Measurements from ENCODE around the gene SOHLH1.
"Not testable (repeated sequence)": the region's sequence is repeated elsewhere in the genome, so short reads cannot be mapped to it uniquely, and the experiment has no call there.

SOHLH1 gene

DNA sequence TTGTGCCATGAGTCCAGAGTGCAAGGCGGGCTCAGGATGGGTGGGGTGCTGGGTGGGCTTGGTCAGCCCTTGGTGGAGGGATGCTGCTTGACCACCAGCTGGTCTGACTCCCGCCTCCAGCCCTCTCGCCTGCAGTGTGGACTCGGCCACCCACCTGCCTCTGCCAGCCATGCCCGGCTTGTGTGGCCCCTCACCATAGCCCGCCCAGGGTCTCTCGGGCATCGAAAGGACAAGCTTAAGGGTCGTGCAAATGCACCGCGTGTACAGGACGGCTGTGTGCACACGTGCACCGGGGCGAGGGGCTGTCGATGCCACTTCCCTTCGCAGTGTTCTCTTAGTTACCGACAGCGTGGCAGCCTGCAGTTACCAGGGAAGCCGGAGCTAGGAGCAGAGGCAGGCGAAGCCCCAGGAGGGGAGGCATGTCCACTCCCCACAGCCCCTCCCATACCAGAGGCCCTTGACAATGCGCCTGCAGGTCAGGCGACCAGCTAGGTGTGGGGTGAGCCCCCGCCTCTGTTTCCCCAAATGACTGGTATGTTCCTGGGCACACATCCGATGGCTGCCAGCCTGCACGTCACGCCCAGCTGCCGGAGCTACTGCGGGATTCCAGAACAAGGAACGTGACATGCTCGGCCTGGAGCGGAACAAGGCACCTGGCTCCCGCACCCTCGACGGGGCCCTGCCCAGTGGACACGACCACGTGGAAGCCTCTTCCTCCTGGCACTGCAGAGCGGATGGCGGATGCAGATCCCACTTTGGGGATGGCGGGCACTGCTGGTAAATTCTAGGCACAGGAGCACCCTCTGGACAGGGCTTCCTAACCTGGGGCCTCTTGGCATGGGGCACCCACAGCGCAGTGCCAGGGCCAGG lies 28.3 kb downstream of the SOHLH1 start:
- H3K27me3 ChIP-seq (ENCODE audit: insufficient read depth, low read length), result no peaks in the 10 kb centered on the region; the same call in 1 of the 2 replicates
- no peaks in the 10 kb centered on the region for H4K20me1 ChIP-seq (ENCODE audit: insufficient read depth, low read length)
- no peak overlapping the region for H3K9ac ChIP-seq (ENCODE audit: low read length)
- no peaks in the 10 kb centered on the region for H3K9me3 ChIP-seq (ENCODE audit: low read length)
- no peaks in the 10 kb centered on the region for H3K9me2 ChIP-seq (ENCODE audit: low read depth, low read length)
- H3K4me1 ChIP-seq (ENCODE audit: insufficient read depth, low read length, severe bottlenecking), result no peaks in the 10 kb centered on the region
- H3K4me2 ChIP-seq (ENCODE audit: low read length), result no peak overlapping the region
- H3K4me3 ChIP-seq (ENCODE audit: low read depth, low read length, poor library complexity, severe bottlenecking), result no peak overlapping the region
- no peak overlapping the region for H3K27ac ChIP-seq (ENCODE audit: low read depth, low read length, poor library complexity, severe bottlenecking)
- no peaks in the 10 kb centered on the region for H3F3A ChIP-seq (ENCODE audit: insufficient read depth, low read length)
- TF ChIP-seq EZH2 (IDR thresholded peaks at IDR 0.05; ENCODE audit: borderline replicate concordance, low read length) (no peak), CTCF (IDR thresholded peaks at IDR 0.05; ENCODE audit: low read length) (no peak)
- no peaks in the 10 kb centered on the region for H3K36me3 ChIP-seq (ENCODE audit: insufficient read depth, low read length)
- H3K79me2 ChIP-seq (ENCODE audit: insufficient read depth, low read length), result no peaks in the 10 kb centered on the region
- no peak overlapping the region for H2AFZ ChIP-seq (ENCODE audit: low read length)

GRCh38 chr9:135669616-135670285 lies 29.5 kb downstream of the SOHLH1 start:
- no peaks in the 10 kb centered on the region for H3K9me2 ChIP-seq (ENCODE audit: low read depth, low read length)
- TF ChIP-seq CTCF (IDR thresholded peaks at IDR 0.05; ENCODE audit: low read length), result no peak
- TF ChIP-seq EZH2 (IDR thresholded peaks at IDR 0.05; ENCODE audit: borderline replicate concordance, low read length), result no peak
- no peaks in the 10 kb centered on the region for H3K36me3 ChIP-seq (ENCODE audit: insufficient read depth, low read length)
- no peak overlapping the region for H3K4me2 ChIP-seq (ENCODE audit: low read length)
- H3K79me2 ChIP-seq (ENCODE audit: insufficient read depth, low read length), result no peaks in the 10 kb centered on the region
- H3K9ac ChIP-seq (ENCODE audit: low read length), result no peak overlapping the region
- no peak overlapping the region for H3K4me3 ChIP-seq (ENCODE audit: low read depth, low read length, poor library complexity, severe bottlenecking)
- H2AFZ ChIP-seq (ENCODE audit: low read length), result no peak overlapping the region
- no peaks in the 10 kb centered on the region; the same call in 1 of the 2 replicates for H3K27me3 ChIP-seq (ENCODE audit: insufficient read depth, low read length)
- no peaks in the 10 kb centered on the region for H3F3A ChIP-seq (ENCODE audit: insufficient read depth, low read length)
- H3K9me3 ChIP-seq (ENCODE audit: low read length), result no peaks in the 10 kb centered on the region
- no peaks in the 10 kb centered on the region for H3K4me1 ChIP-seq (ENCODE audit: insufficient read depth, low read length, severe bottlenecking)
- no peaks in the 10 kb centered on the region for H4K20me1 ChIP-seq (ENCODE audit: insufficient read depth, low read length)
- no peak overlapping the region for H3K27ac ChIP-seq (ENCODE audit: low read depth, low read length, poor library complexity, severe bottlenecking)

DNA sequence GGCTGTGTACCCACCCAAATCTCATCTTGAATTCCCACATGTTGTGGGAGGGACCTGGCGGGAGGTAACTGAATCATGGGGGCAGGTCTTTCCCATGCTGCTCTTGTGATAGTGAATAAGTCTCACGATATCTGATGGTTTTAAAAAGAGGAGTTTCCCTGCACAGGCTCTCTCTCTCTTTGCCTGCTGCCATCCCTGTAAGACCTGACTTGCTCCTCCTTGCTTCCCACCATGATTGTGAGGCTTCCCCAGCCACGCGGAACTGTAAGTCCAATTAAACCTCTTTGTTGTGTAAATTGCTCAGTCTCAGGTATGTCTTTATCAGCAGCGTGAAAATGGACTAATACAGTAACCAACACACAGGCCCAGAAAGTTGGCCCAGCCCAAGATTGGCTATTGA lies 30.3 kb downstream of the SOHLH1 start:
- H3K4me3 ChIP-seq (ENCODE audit: low read depth, low read length, poor library complexity, severe bottlenecking); H3K27me3 ChIP-seq (ENCODE audit: insufficient read depth, low read length); H3K27ac ChIP-seq (ENCODE audit: low read depth, low read length, poor library complexity, severe bottlenecking); H4K20me1 ChIP-seq (ENCODE audit: insufficient read depth, low read length); H3K4me1 ChIP-seq (ENCODE audit: insufficient read depth, low read length, severe bottlenecking); H3K9me3 ChIP-seq (ENCODE audit: low read length); H3K36me3 ChIP-seq (ENCODE audit: insufficient read depth, low read length); H3K4me2 ChIP-seq (ENCODE audit: low read length); H3K9me2 ChIP-seq (ENCODE audit: low read depth, low read length); H2AFZ ChIP-seq (ENCODE audit: low read length); H3K79me2 ChIP-seq (ENCODE audit: insufficient read depth, low read length); H3K9ac ChIP-seq (ENCODE audit: low read length); H3F3A ChIP-seq (ENCODE audit: insufficient read depth, low read length): not testable (repeated sequence)

Measured in OCI-LY1 (cell line).